BLaER1 treated with 17β-estradiol and CSF1 and Interleukin-3, amounts not matched to agents 10 nM and 100 nM (cell line): ENCODE measurements around the gene ZMIZ1.
A peak's percentile ranks its signal among the peaks of the same experiment; 100 is the strongest.

ENCODE experiments used
- H3K27ac ChIP-seq, 11 experiments: shearing (Covaris generic); formaldehyde crosslinking; 2 replicates each; pipeline ENCODE4 v1.8.1; 2022
- H3K27me3 ChIP-seq, 11 experiments: shearing (Covaris generic); formaldehyde crosslinking; 2 replicates each; pipeline ENCODE4 v1.8.1; 2022
- H3K36me3 ChIP-seq, 11 experiments: shearing (Covaris generic); formaldehyde crosslinking; 2 replicates each; pipeline ENCODE4 v1.8.1; 2022
- H3K4me1 ChIP-seq, 10 experiments: shearing (Covaris generic); formaldehyde crosslinking; 2 replicates each; pipeline ENCODE4 v1.8.1; 2022
- H3K4me2 ChIP-seq, 11 experiments: shearing (Covaris generic); formaldehyde crosslinking; 2 replicates each; pipeline ENCODE4 v1.8.1; 2022
- H3K4me3 ChIP-seq, 10 experiments: shearing (Covaris generic); formaldehyde crosslinking; 2 replicates each; pipeline ENCODE4 v1.8.1; 2022
- H3K9ac ChIP-seq, 11 experiments: shearing (Covaris generic); formaldehyde crosslinking; 2 replicates each; pipeline ENCODE4 v1.8.1; 2022
- H3K9me3 ChIP-seq, 11 experiments: shearing (Covaris generic); formaldehyde crosslinking; replicated peaks in 1 of 11; 2 replicates each; pipeline ENCODE4 v1.8.1; 2022
- H4K20me1 ChIP-seq, 11 experiments: shearing (Covaris generic); formaldehyde crosslinking; 2 replicates each; pipeline ENCODE4 v1.8.1; 2022
- Cebpa-rat ChIP-seq, 11 experiments: shearing (Covaris generic); IDR thresholded peaks; 2 replicates each; pipeline ENCODE4 v1.8.1; 2022

The ZMIZ1 gene

DNA sequence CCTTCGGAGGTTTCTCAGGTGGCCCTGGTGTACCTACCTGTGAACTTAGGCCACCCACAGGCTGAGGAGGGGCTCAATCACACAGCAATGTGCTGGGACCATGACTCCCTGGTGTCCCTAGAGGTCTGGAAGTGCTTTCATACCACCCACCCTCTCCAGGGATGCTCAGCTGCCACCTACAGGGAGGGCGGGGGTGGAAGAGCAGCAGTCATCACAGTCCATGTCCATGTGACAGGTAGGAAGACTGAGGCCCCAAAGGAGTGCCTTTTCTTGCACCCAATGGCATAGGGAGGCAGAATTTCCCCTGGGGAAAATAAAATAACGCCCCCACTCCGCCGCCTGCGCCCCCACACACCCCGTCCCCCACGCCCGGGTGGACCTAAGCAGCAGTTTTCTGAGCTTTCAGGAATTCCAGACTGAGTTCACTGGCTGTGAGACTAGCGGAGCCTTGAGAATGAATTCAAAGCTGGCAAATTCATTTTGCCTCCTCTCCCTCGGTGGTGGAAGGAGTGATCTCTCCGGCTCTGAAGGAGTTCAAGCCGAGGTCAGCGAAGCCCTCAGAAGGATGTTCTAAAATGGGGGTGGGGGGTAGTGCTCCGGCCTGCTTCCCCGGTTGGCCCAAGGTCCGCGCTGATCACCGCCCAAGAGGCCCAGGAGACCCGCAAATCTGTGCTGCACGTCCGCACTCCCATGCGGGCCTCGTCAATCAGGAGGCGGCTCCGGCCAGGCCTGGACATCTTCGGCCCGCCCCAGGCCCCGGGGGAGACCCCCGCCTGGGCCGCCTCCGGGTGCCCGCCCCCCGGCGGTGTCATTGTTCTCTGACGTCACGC, 2.1 kb upstream of the ZMIZ1 start:
- Histone ChIP-seq H3K9ac (peak overlapping the region; percentile 55 to 97 (median 72); a peak in 19 of 22 replicates), H4K20me1 (peaks cover 16 to 31% (median 21%) of the 10 kb centered on the region in 11 experiments; a peak in 21 of 22 replicates), H3K36me3 (no peaks in the 10 kb centered on the region), H3K27me3 (peaks cover 0 to 6% (median 0%) of the 10 kb centered on the region in 11 experiments; a peak in 7 of 22 replicates), H3K27ac (peak overlapping the region in 8 of 11 experiments; percentile 41 to 64 (median 54); a peak in 14 of 22 replicates), H3K4me2 (peak overlapping the region; percentile 88 to 100 (median 98)), H3K4me1 (peaks cover 25 to 54% (median 39%) of the 10 kb centered on the region in 10 experiments), H3K4me3 (peak overlapping the region; percentile 75 to 100 (median 98)), H3K9me3 (no peaks in the 10 kb centered on the region)
- TF ChIP-seq Cebpa-rat (IDR thresholded peaks at IDR 0.05): no peak

DNA sequence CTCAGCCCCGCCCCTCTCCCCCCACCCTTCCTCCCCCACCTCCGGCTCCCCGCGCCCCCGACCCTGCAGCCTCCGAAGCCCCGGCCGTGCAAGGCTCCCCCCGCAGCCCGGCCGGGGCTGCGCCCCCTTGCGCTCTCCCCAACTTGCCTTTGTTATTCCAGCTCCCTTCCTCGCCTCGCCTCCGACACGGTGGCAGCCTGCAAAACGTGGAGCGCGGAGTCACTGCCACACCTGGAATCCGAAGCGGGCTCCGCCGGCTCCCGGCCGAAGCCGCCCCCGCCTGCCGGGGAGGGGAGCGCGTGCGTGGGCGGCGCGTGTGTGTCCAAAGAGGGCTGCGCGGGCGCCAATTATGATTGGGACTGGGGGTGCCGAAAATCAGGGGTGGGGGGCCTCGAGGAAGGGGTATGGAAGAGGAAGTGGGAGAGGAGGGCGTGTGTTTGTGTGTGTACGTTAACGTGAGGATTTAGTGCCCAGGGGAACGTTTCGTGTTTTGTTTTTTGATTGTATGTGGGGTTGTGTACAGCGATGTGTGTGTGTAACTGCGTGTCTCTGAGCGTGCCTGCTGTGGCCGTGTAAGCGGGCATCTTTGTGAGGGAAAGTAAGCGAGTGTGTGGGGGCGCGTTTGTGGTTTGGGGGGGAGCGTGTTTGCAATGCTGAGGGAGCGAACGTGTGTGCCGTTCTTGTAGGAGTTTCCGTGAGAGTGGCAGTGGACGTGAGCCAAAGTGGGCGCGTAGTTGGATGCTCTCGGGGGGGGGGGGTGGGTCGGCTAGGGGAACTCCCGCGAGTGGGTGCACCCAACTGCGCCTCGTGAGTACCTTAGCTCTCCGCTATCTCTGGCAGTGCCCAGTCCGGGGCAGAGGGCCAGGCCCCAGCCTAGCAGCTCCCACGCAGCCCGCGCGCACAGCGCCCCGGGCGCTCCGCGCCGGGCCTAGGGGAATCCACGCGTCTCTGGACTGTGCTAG, 1.2 kb upstream of the ZMIZ1 start:
- H3K36me3 ChIP-seq: no peaks in the 10 kb centered on the region
- TF ChIP-seq Cebpa-rat (IDR thresholded peaks at IDR 0.05): no peak
- H3K4me2 ChIP-seq: peak overlapping the region; percentile 88 to 100 (median 98)
- peak overlapping the region in 8 of 11 experiments; percentile 17 to 91 (median 52); a peak in 13 of 22 replicates for H3K27ac ChIP-seq
- H3K27me3 ChIP-seq: peaks cover 0 to 6% (median 0%) of the 10 kb centered on the region in 11 experiments; a peak in 7 of 22 replicates
- peak overlapping the region; percentile 75 to 100 (median 98) for H3K4me3 ChIP-seq
- peak overlapping the region; percentile 71 to 97 (median 95) for H3K9ac ChIP-seq
- peaks cover 33 to 60% (median 47%) of the 10 kb centered on the region in 10 experiments for H3K4me1 ChIP-seq
- H3K9me3 ChIP-seq: no peaks in the 10 kb centered on the region
- H4K20me1 ChIP-seq: peaks cover 25 to 39% (median 28%) of the 10 kb centered on the region in 11 experiments

DNA sequence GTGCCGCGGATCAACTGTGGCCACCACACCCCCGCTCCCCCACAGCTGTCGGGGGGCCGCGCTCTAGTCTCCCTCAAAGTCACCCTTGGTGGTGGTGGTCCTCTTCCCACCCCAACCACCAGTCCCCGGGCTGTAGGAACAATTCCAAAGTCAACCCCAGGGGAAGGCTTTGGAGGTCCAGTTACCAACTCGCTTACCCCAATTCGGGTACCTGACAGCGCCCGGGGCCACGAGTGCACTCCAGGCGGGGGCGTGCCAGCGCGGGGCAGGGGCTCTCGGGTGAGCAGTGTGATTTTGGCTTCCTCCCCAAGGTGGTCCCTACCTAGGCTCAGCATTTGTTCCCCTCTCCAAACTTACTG, 584 bp upstream of the ZMIZ1 start:
- Histone ChIP-seq H3K27me3 (peaks cover 0 to 6% (median 0%) of the 10 kb centered on the region in 11 experiments; a peak in 7 of 22 replicates), H3K9ac (peak overlapping the region; percentile 60 to 97 (median 95); a peak in 17 of 22 replicates), H3K36me3 (no peaks in the 10 kb centered on the region), H4K20me1 (peaks cover 32 to 43% (median 35%) of the 10 kb centered on the region in 11 experiments), H3K4me1 (peaks cover 33 to 60% (median 47%) of the 10 kb centered on the region in 10 experiments), H3K4me3 (peak overlapping the region; percentile 75 to 100 (median 98)), H3K27ac (peak overlapping the region in 6 of 11 experiments; percentile 17 to 91 (median 36); a peak in 7 of 22 replicates), H3K4me2 (peak overlapping the region; percentile 88 to 100 (median 98)), H3K9me3 (no peaks in the 10 kb centered on the region)
- no peak for TF ChIP-seq Cebpa-rat (IDR thresholded peaks at IDR 0.05)

DNA sequence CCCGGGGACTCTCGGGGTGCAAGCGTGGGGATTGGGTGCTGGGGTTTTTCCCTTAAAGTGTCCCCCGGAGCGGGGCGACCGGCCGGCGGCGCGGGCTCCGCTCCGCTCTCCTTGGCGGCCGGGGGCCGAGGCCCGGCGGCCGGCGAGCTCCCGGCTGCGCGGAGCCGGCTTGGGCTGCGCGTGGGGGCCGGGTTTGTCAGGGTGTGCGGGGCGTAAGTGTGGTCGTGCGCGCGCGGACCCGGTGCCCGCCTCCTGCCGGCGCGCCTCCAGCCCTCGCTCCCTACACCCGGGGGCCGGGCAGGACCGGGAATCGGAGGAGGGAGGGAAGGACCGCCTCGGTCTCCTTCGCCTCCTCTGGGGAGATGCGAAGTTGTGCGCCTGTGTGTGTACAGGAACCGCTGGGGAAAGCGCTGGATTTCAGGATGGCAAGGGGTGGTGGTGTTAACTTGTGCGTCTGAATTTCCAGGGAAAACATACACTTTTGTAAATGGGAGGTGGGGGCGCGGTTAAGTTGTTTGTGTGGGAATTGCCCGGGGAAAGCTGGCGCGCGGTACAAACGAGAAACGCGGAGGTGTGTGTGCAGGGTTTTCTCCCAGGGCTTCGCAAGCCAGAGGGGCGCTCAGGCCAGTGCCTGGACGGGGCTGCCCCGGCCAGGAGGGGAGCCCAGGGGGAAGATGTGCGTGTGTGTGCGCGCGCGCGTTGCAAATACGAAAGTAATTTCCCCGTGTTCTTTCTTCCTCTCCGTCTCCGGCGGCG, 737 bp downstream of the ZMIZ1 start:
- peak overlapping the region; percentile 49 to 100 (median 96) for H3K4me2 ChIP-seq
- peaks cover 45 to 55% (median 47%) of the 10 kb centered on the region in 11 experiments for H4K20me1 ChIP-seq
- H3K9me3 ChIP-seq: no peaks in the 10 kb centered on the region
- peaks cover 40 to 63% (median 55%) of the 10 kb centered on the region in 10 experiments for H3K4me1 ChIP-seq
- H3K9ac ChIP-seq: peak overlapping the region; percentile 88 to 97 (median 95)
- no peaks in the 10 kb centered on the region for H3K36me3 ChIP-seq
- peak overlapping the region; percentile 75 to 100 (median 98) for H3K4me3 ChIP-seq
- TF ChIP-seq Cebpa-rat (IDR thresholded peaks at IDR 0.05): no peak
- H3K27me3 ChIP-seq: peaks cover 0 to 6% (median 0%) of the 10 kb centered on the region in 11 experiments; a peak in 7 of 22 replicates
- peak overlapping the region; percentile 79 to 95 (median 91) for H3K27ac ChIP-seq

DNA sequence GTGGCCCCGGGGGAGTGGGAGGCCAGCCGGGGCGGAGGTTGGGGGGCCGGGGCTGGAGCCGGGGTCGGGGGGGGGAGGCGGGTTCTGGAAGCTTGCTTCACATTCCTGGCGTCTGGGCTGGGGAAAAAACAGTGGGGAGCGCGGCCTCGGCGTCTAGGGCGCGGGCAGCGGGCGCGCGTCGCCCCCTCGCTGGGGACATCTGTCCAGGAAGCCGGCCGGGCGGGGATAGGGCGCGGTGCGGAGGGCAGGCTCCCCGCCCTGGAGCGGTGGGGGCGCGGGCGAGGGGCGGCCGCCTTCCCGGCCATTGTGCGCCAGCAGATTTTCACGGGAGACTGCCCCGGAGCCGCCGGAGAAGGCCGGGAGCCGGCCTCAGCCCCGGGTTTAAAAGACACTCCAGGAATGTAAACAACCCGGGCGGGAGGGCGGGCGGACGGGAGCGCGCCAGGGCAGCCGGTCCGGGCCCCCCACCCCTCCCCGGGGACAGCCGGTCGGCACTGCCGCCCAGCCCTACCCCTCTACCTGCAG, 1.4 kb downstream of the ZMIZ1 start:
- Histone ChIP-seq H3K9ac (peak overlapping the region; percentile 88 to 97 (median 95)), H3K4me2 (peak overlapping the region; percentile 94 to 100 (median 99); a peak in 21 of 22 replicates), H3K27ac (peak overlapping the region; percentile 79 to 95 (median 91)), H3K4me3 (peak overlapping the region; percentile 75 to 100 (median 98)), H4K20me1 (peaks cover 51 to 61% (median 54%) of the 10 kb centered on the region in 11 experiments), H3K9me3 (no peaks in the 10 kb centered on the region), H3K27me3 (peaks cover 0 to 6% (median 0%) of the 10 kb centered on the region in 11 experiments; a peak in 7 of 22 replicates), H3K36me3 (no peaks in the 10 kb centered on the region; a peak in 1 of 22 replicates), H3K4me1 (peaks cover 47 to 68% (median 62%) of the 10 kb centered on the region in 10 experiments)
- TF ChIP-seq Cebpa-rat (IDR thresholded peaks at IDR 0.05): no peak

DNA sequence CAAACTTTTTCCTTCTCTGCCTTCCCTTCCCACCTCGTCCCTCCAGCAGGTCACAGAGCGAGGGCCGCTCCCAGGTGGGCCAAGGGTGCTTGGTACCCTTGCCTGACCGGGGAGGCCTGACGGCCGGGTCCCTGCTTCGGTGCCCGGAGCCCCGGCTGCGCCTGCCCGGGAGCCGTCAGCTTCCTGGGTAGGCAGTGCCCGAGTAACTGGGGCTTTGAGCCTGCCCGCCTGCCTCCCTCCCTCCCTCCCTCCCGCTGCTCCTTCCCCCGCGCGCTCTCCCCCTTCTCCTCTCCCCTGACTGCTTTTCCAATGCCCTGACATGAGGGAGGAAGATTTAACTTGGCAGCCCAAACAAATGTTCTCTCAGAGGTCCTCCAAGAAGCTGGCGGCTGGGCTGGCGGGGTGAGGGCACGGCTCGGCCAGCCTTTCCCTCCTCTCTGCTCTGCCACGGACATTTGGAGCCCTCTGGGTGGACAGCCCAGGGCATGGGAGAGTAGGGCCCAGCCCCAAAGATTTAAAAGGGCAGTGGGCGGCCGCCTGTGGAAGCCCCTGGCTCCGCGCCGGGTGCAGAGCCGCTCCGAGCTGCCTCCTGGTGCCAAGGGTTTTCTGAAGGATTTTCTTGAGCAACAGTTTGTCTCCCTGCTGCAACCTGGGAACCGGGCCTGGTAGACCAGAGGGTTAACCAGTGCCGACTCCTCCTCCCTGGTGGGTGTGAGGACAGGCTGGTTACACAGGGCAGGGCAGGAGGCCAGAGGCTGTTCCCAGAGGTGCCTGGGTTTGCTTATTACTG, 2.0 kb downstream of the ZMIZ1 start:
- Histone ChIP-seq H3K27ac (peak overlapping the region; percentile 72 to 95 (median 91)), H3K4me3 (peak overlapping the region; percentile 75 to 100 (median 98)), H3K4me1 (peaks cover 53 to 71% (median 65%) of the 10 kb centered on the region in 10 experiments), H3K4me2 (peak overlapping the region; percentile 94 to 100 (median 98)), H4K20me1 (peaks cover 58 to 68% (median 60%) of the 10 kb centered on the region in 11 experiments), H3K36me3 (peaks cover 0 to 4% (median 0%) of the 10 kb centered on the region in 11 experiments; a peak in 1 of 22 replicates), H3K9me3 (no peaks in the 10 kb centered on the region), H3K27me3 (peaks cover 0 to 6% (median 0%) of the 10 kb centered on the region in 11 experiments; a peak in 7 of 22 replicates), H3K9ac (peak overlapping the region; percentile 88 to 97 (median 95))
- TF ChIP-seq Cebpa-rat (IDR thresholded peaks at IDR 0.05): peak in 3 of 11 experiments; percentile 16 to 62 (median 34); a peak in 2 of 22 replicates
